Fibroblast of skin of right quadriceps (primary cell): Measurements from ENCODE around the gene BPIFB1.
A peak's percentile ranks its signal among the peaks of the same experiment; 100 is the strongest.

Experiments
- DNase-seq: peaks from one replicate; pipeline ENCODE4 v3.0.0-alpha.2; 2013

The BPIFB1 gene, protein sequence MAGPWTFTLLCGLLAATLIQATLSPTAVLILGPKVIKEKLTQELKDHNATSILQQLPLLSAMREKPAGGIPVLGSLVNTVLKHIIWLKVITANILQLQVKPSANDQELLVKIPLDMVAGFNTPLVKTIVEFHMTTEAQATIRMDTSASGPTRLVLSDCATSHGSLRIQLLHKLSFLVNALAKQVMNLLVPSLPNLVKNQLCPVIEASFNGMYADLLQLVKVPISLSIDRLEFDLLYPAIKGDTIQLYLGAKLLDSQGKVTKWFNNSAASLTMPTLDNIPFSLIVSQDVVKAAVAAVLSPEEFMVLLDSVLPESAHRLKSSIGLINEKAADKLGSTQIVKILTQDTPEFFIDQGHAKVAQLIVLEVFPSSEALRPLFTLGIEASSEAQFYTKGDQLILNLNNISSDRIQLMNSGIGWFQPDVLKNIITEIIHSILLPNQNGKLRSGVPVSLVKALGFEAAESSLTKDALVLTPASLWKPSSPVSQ

DNA sequence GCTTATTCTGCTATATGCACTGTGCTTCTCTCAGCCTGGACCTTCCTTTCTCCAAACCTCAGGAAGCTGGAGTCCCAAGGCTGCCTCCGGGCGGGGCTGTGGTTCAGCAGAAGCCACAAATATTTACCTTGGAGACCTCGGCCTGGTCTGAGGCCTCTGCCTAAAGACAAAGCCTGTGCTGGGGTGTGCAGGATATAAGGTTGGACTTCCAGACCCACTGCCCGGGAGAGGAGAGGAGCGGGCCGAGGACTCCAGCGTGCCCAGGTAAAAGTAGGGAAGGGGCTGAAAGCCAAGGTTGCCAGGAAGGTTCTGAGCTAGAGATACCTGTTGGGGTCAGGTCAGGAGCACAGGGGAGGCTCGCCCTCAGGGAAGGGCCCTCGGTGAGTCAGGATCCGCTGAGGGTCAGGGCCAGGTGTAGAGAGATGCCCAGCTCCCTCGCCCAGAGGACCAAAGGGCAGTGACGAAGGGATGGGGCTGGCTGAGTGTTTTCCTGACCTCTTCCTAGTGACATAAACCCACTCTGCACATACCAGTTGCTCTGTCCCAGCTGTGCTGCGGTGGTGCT is at the start of gene BPIFB1:
BPIFB1 (plus strand) TSS at position 224 of the 565 bp plus-strand sequence. CDS start 2,860 bp downstream, outside the sequence.
- no peak for DNase-seq

DNA sequence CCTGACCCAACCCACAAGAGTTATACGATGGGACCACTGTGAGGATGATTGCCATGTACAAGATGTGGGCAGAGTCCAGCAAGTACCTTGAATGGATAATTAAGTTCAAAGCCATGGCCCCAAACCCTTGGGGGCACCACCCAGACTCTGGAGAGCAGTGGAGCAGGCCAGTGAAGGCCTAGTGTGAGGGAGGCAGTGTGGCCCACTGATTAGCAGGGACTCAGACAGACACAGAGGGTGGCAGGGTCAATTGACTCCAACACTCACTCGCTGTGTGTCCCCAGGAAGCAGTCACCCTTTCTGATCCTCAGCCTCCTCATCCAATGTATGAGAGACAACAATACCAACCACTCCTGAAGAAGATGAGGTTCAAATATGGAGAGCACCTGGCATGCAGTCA is 49.0 kb upstream of the BPIFB1 start:
- DNase-seq = no peak

DNA sequence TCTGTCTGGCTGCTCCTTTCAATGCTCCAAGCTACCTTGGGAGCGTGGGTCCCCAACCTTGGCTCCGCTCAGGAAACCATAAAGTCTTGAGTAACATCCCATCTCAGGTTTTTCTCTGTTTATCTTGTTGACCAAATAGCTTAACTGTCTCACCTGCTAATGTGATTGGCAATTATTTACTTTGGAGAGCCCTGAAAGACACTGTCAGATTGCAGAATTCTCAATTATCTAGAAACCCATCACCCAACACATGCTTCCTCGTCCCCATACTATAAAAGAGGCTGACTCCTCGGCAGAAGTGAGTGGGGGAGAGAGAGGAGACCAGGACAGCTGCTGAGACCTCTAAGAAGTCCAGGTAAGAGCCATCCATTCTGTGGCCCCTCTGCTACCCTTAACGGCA is 47.3 kb upstream of the BPIFB1 start, which contains the start of gene BPIFA1:
BPIFA1 (plus strand) TSS at position 301 of the 400 bp plus-strand sequence. CDS start 1,716 bp downstream, outside the sequence.
- DNase-seq = no peak

DNA sequence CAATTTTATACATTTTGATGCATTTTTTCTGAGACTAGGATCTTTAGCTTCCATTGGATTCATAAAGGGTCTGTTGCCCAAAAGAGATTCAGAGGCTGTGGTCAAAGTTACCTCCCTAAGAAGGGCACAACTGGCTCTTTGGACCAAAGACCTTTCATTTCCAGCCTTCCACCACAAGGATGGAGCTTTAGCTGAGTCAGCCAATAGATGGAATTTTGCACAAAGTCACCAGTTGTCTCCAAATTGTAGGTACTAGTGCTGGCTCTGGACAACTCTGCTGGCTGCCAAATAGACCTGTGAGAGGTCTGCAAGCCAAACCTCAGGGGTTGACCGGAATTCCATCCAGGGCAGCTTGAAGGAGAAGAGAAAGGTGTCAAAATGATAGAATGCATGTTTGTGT is 46.7 kb upstream of the BPIFB1 start:
- no peak for DNase-seq

DNA sequence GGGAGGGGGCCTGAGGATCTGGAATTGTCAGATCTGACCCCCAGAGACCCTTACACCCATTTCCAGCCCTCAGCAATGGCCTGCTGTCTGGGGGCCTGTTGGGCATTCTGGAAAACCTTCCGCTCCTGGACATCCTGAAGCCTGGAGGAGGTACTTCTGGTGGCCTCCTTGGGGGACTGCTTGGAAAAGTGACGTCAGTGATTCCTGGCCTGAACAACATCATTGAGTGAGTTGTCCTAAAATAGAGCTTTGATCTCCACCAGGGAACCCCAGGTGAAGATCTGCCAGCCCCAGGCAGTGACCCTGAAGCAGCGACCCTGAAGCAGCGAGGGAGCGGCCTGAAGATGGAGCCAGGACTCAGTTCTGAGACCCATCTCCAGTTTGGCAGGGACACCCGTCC is 45.0 kb upstream of the BPIFB1 start:
- no peak for DNase-seq

DNA sequence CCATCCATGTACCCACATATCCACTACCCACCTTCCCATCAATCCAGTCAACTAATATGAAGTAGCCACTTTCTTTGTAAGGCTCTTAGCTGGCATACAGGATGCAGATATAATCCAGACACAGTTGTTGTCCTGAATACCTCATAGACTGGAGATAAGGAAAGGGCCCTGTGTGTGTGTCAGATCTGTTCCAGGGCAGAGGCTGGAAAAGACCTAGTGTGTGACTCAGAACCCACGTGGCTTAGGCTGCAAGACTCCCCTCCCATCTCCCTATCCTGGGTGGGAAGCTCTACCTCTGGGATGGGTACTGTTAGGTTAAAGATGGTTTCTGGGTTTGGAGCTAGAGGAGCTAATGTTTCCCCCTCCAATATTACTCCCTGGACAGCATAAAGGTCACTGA is 43.6 kb upstream of the BPIFB1 start:
- no peak for DNase-seq

DNA sequence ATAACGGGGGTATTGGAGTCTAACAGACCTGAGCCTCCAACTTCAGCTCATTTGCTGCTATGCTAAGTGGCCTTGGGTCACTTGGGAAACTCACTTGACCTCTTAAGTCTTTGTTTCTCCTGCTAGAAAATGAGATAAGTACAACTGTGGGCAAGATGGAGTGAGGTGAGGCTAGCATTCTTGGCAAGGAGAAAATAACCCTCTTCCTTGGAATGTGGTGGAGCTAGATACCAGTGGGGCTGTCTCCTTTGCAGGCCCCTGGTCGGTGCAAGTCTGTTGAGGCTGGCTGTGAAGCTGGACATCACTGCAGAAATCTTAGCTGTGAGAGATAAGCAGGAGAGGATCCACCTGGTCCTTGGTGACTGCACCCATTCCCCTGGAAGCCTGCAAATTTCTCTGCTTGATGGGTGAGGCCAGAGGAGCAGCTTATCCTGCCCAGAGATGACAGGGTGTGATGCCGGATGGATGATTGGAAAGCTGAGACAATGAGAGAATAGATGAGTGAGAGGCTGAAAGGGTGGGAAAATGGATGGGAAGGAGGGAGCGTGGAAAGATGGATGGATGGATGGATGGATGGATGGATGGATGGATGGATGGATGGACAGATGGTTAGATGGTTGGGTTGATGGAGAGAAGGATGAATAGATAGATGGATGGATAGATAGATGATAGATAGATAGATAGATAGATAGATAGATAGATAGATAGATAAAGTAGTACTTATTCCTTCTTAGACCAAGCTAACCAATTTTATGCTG is 42.9 kb upstream of the BPIFB1 start:
- DNase-seq = no peak

DNA sequence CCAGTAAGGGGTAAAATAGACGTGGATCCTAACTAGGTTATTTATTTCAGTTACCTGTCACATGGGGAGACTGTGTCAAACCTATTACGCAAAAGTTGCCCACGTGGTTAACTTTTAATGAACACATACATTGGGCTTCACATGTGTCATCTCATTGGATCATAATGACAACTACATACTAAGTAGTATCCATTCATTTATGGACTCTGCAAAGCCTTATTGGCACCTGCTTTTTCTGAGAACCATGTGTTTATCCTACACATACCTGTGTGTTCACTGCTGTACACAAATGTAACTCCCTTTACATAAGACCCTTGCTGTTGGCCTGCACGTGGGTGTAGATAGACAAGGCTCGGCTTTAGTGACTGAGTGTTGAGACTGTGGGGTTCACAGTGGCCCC is 42.1 kb upstream of the BPIFB1 start:
- no peak for DNase-seq

DNA sequence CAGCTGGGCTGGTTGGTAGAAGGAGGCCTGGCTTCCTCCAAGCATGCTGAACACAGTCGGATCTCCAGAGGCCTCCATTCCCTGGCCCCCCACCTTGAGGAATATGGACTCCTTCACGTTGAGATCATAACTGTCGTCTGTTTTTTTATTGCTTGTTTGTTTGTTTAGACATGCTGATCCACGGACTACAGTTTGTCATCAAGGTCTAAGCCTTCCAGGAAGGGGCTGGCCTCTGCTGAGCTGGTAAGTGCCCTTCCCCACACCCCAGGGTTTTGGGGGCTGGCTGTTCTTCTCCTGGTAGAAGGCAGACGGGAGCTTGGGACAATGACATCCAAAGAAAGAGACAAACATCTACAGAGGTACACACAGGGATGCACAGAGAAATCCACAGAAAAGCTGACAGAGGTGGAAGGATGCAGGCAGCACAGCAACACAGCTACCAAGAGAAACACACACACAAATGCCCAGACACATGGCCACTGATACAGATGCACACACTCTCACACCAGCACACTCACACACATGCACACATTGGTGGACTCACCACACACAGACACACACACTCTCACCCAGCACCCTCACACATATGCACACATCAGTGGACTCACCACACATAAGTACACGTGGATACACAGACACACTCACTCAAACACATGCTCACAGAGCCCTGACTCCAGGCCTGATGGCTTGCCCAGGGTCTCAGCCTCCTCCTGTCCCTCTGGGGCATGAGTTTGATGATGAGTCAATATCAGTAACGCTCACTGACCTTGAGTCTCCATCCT is 40.5 kb upstream of the BPIFB1 start:
- no peak for DNase-seq

DNA sequence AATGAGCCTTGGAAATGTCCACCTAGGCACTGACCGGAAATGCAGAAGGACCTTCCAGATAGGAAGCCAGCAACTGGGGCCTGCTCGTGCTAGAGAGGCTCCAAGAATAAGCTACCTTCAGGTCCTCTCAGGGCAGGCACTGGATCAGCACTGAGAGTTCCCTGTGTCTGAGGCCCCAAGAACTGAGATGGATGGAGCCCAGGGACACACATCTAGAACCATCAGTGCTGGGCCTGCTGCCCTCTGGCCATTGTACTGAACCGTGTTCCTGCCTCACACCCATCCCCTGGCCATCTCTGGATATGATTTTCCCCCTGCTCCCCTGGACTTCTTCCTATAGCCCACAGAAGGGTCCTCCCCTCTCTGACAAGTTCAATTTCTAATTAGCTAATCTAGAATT is 36.9 kb upstream of the BPIFB1 start:
- DNase-seq = no peak

DNA sequence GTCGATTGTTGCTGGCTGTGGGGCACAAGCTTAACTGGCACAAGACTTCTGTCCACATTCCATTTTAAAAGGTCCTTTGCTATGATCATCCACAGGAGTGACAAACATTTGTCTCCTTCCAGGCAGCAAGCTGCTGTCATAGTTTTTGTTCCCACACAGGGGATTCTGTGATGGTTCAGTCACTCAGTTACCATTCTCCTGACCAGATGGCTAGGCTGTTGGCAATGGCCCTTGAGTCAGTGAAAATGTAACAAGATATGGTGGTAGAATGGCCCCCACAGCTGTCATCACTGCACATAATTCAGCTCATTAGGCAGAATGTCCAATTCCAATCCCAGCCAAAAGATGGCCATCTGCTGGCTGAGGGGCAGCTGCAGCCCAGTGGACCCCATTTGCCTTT is 33.6 kb upstream of the BPIFB1 start:
- DNase-seq = no peak

DNA sequence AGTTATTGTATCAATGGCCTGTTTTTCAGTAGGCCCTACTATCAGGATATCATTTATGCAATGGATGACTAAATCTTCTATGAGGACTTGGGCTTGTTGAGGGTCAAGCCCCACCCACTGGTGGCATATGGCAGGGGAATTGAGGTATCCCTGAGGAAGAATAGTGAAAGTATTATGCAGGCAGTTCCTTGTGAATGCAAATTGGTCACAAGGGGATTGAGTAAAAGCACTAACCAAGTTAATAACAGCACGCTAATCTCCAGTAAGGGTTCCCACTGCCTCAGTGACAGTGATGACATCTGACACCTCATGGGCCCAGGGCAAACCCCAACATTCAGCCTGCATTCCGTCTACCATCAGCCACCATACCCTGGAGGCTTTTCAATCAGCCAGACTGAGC is 32.3 kb upstream of the BPIFB1 start:
- no peak for DNase-seq

DNA sequence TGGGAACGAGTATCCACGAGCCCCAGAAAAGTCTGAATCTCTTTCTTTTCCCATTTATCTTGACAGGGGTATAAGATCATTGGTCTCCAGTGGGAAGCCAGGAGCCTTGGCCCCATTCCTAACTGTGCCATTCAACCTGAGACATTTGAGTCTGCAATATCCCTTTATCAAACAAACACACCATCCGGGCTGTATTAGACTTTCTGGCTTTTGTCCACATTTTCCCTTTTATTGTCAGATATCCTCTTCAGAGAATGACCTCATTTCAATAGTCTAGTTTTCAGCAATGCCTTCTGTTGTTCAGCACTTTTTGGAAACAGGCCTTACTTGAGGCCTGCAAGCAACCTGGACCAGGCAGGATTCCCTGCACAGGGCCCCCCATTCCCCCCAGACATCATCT is 31.5 kb upstream of the BPIFB1 start:
- no peak for DNase-seq

DNA sequence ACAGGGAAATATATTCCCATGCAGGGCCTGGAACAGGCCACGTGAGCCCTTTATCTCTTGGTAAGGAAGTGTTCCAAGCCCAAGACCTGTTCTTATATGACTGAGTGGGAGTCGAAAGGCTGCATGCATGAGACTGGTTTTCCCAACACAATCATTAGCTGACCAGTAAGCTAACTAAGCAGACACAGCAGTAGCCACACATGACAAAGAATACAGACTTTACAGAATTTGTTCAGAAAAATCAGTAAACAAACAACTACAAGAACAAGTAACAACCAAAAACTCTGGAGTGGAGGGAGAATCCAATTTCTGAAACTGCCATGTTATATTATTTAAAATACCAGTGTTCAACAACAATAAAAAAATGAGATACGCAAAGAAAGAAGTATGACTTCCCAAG is 30.6 kb upstream of the BPIFB1 start:
- DNase-seq = no peak

DNA sequence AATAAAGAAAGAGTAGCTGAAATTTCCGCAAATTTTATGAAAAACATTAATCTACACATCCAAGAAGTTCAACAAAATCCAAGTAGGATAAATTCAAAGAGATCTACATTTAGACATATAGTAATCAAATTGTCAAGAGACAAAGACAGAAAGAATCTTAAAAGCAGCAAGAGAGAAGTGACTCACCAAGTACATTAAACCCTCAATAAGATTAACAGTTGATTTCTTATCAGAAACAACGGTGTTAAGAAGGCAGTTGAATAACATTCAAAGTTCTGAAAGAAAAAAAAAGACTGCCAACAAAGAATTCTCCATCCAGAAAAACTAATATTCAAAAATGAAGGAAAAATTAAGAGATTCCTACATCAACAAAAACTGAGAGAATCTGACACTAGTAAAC is 28.0 kb upstream of the BPIFB1 start:
- DNase-seq = no peak

DNA sequence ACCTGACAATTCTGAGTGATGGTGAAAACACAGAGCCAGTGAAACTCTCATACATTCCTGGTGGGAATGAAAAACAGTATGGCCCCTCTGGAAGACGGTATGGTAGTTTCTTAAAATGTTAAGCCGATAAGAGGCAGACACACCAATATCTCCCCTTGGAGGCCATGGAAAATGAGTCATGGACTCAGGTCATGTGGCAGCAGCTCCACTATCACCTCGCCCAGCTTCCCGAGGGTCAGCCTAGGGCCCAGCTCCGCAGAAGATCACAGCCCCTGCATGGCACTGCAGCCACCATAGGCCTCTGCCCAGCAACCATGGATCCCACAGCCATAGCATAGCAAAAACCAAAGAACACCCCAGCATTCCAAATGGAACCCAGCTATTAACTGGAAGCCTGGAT is 25.8 kb upstream of the BPIFB1 start:
- DNase-seq = no peak

DNA sequence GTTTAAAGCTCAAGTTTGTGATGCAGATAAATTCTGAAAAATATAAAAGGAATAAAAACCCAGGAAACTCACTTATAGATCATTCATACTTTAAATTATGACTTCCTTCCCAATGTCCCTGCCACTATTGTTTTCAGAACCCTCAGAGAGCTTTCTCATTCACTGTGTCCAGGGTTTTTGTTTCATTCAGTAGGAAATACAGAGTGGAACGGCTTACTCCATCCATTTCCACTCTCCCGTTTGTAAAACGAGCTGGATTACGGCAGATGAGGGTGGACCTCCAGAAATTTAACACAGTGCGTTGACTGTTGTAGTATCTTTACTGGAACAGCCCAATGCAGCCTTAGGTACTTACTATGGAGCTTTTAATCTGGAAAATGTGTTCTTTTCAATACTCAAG is 23.6 kb upstream of the BPIFB1 start:
- no peak for DNase-seq

DNA sequence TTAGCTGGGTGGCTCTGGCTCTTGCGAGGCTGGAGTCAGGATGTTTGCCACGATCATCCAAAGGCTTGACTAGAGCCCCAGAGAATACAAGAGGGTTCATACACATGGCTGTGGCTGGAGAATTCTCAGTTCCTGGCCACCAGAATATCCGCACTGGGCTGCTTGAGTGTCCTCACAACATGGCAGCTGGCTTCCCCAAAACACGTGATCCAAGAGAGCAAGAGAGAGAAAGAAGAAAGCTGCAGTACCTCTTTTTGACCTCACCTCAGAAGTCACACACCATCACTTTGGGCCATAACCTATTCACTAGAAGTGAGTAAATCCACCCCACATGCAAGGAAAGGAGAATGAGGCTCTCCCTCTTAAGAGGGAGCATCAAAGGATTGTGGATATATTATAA is 21.5 kb upstream of the BPIFB1 start:
- no peak for DNase-seq

DNA sequence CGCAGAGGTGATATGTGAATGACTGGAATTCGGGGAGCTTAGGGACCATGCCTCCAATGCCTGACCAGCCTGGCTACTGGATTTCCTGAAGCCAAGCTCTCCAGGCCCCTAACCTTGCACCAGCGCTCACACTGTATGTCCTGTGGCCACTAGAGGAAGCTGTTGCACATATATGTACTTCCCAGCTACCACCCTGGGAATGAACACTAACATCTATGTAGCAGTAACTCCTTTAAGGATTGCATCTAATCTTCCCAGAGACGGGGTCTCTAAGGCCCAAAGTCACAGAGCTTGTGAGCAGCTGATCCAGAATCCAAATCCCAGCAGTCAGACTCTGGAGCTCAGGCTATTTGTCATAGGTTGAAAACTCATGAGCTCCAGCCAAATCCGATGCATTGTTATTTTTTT is 20.4 kb upstream of the BPIFB1 start:
- DNase-seq = peak; percentile 14

DNA sequence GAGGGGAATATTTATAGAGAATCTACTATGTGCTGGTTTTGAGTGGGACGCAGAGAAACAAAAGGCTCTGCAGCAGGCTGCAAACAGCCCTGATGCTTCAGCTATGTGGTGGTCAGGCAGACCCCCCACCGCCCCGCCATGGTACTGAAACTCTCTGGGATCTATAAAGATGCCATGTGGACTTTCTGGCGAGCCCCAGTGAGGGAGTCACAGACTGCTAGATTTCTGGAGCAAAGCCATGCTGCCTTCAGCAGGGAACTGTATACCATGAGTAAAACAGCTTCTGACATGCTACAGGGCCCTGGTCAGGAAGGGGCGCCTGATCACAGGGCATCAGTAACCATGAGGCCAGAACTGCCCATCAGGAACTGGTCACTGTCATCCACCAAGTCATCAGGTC is 19.2 kb upstream of the BPIFB1 start:
- no peak for DNase-seq

DNA sequence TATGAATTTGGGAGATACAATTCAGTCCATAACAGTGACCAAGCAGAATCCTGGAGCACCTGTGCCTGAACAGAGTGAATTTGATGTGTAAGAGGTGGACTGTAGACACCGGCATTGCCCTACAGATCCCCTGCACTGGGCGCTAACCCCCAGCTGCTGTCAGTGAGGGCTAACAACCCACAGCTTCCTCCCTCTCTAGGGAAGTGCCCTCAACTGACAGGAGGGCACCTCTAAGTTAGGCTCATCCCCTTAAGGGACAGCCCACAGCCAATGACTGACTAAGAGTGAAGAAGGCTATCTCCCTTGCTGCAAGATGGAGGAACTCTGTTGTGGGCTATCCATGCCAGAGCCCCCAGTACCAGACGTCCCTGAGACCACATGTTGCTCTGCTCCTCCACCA is 15.3 kb upstream of the BPIFB1 start:
- DNase-seq = no peak

DNA sequence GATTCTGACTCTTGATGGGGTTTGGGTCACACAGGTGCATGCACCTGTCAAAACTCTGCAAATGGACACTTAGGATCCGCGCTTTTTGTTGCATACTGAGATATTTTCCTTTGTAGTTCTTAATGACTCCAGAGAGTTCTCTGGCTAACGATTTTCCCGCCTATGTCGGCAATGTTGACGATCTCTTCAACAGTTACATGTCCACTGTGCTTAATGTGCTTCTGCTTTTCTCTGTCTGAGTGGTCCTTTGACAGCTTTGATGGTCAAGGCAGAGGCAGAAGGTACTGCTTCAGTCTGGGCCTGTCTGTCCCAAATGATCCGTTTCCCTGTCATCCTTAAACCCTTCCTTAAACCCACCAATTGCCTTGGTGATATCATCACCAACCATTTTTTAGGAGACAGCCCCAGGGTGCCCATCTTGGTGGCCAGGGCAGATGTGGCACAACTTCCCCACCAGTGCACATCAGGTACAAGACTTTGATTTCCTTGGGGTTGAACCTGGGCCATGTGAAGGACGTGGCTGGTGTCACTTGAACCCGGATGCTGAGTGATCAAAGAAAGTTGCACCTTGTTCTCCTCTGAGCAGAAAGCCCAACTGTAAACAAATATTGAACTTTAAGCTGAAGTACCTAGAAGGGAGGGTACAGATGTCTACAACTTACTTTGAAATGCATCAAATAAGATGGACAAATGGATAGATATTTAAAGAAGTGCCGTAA is 10.7 kb upstream of the BPIFB1 start:
- no peak for DNase-seq
